HL-60/S4 treated with retinoic acid at 250 ng/mL for 4 days and 3 days (cell line): ENCODE results near the gene HLF.

ENCODE experiments used
- in situ Hi-C: fragments of 300-500 bp; cut with MboI; formaldehyde crosslinking; loops from 2 replicates; pipeline ENCODE4 v1.7.0; 2022; ENCODE audit warnings: low sequenced_read_pairs

HLF gene

GRCh38 chr17:55254375-55254774 lies 10.4 kb upstream of the HLF start:
- in situ Hi-C loops = no loop called here

- in situ Hi-C loops = no loop called here
Observed at GRCh38 chr17:55258578-55259135, 6.1 kb upstream of the HLF start.

GRCh38 chr17:55259684-55260111 lies 5.1 kb upstream of the HLF start:
- in situ Hi-C loops = no loop called here

- in situ Hi-C loops = no loop called here
Observed at GRCh38 chr17:55261311-55261710, 3.4 kb upstream of the HLF start.

GRCh38 chr17:55263569-55264277 lies 1.0 kb upstream of the HLF start:
- in situ Hi-C loops = no loop called here

GRCh38 chr17:55264278-55264644 lies 499 bp upstream of the HLF start:
- in situ Hi-C loops = no loop called here

GRCh38 chr17:55265311-55266021 lies 706 bp downstream of the HLF start:
- in situ Hi-C loops = no loop called here

GRCh38 chr17:55266051-55266957 lies 1.5 kb downstream of the HLF start:
- in situ Hi-C loops = no loop called here

- in situ Hi-C loops = no loop called here
Observed at GRCh38 chr17:55266958-55267688, 2.4 kb downstream of the HLF start.

- in situ Hi-C loops = no loop called here
Observed at GRCh38 chr17:55267777-55268648, 3.3 kb downstream of the HLF start.

GRCh38 chr17:55268649-55269480 lies 4.1 kb downstream of the HLF start:
- in situ Hi-C loops = no loop called here

- in situ Hi-C loops = no loop called here
Observed at GRCh38 chr17:55269894-55270293, 5.1 kb downstream of the HLF start.

- in situ Hi-C loops = no loop called here
Observed at GRCh38 chr17:55271223-55271571, 6.4 kb downstream of the HLF start.

- in situ Hi-C loops = no loop called here
Observed at GRCh38 chr17:55271958-55272710, 7.4 kb downstream of the HLF start.

GRCh38 chr17:55272711-55273578 lies 8.2 kb downstream of the HLF start:
- in situ Hi-C loops = no loop called here

- in situ Hi-C loops = no loop called here
Observed at GRCh38 chr17:55273579-55274354, 9.0 kb downstream of the HLF start.
